ENCODE measurements around the gene PNRC2.
"Not testable (repeated sequence)": the region's sequence is repeated elsewhere in the genome, so short reads cannot be mapped to it uniquely, and the experiment has no call there.

Gene PNRC2

DNA sequence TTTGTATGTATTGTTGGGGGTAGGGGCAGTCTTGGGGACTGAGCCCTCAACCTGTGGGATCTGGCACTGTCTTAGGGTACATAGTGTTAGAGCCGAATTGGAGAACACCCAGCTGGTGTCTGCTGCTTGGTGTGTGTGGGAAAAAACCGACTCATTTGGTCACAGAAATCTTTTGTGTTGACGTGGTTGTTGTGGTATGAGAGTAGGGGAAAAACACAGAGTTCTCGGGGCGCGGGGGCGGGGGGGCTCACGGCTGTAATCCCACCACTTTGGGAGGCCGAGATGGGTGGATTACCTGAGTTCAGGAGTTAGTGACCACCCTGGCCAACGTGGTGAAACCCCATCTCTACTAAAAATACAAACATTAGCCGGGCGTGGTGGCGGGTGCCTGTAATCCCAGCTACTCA is 35.8 kb downstream of the PNRC2 start:
- no peak for DNase-seq

DNA sequence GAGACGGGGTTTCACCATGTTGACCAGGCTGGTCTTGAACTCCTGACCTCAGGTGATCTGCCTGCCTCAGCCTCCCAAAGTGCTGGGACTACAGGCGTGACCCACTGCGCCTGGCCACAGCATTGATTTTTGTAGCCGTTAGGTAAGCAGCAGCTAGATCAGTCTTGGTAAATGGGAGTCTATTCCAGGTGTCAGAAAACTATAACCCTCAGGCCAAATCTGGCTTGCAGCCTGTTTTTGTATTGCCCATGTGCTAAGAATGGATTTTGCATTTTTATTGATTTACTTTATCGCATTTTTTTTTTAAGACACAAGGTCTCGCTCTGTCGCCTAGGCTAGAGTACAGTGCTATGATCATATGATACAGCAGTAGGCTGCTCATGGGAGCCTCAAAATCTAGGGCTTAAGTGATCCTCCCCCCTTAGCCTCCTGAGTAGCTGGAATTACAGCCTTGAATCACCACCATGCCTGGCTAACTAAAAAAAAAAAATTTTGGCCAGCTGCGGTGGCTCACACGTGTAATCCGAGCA is 37.1 kb downstream of the PNRC2 start:
- DNase-seq: no peak

DNA sequence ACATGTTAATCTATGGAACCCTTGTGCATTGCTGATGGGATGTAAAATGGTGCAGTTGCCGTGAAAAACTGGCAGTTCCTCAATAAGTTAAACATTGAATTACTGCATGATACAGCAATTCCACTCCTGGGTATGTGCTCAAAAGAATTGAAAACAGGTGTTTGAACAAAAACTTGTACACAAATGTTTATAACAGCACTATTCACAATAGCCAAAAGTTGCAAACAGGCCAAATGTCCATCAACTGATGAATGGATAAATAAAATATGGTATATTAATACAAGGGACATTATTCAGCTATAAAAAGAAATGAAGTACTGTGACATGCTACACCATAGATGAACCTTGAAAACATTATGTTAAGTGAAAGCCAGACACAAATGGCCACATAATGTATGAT is 38.2 kb downstream of the PNRC2 start:
- no peak for DNase-seq

DNA sequence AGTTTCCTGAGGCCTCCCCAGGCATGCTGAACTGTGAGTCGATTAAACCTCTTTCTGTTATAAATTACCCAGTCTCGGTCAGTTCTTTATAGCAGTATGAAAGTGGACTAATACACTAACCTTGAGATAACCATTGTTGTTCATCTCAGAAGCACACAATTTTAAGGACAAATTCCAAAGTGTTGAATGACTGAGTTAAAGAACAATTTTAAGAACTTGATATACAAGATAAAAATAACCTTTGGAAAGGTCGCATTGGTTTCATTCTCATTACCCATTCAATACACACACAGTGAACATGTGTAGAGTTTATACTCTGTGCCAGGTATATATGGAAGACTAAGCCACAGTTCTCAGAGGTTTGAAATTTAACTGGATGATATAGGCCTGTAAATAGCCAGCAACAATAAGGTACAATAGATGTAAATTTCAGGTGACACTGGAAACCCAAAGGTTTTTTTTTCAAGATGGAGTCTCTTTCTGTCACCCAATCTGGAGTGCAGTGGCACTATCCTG is 39.6 kb downstream of the PNRC2 start:
- no peak for DNase-seq

DNA sequence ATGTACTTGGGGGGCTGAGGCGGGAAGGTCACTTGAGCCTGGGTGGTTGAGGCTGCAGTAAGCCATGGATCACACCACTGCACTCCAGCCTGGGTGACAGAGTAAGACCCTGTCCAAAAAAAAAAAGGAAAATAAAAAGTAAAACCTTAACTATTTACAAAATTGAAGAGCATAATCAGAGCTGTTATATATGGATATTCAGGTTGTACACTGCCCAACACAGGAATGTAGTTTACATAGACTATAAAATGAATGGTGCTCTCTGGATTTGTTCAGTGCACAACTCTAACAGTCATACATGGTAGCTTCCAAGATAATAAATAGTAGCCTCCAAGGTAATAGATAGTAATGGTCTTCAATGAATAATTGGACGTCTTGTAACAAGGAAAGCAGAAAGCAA is 43.1 kb downstream of the PNRC2 start:
- no peak for DNase-seq

DNA sequence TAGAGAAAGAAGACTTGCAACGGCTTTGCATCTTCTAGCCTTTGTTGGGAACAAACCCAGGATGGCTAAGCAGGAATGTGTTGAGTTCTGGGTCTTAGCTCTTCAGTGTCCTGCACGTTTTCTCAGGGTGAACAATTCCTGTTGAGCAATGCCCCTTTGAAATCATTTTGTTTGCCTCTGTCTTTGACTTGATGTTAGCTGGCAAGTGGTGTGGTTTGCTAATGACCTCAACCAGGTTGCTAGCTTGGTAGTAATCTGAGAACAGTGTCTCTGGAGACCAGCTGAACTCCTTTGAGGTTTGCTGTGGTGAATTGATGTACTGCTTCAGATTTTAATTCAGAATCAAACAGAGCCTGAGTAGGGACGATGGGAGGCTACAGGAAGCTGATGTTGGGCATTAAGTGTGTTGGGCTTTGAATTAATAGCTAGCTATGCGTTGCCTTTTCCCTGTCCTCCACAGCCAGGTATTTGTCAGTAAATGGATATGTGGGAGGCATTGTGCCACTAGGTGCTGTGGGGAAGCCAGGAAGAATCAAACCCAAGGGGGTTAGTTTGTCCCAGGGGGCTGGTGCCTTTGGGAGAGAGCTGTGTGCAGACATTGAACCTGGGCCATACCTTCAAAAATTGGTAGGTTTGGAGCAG is 43.8 kb downstream of the PNRC2 start:
- no peak for DNase-seq

DNA sequence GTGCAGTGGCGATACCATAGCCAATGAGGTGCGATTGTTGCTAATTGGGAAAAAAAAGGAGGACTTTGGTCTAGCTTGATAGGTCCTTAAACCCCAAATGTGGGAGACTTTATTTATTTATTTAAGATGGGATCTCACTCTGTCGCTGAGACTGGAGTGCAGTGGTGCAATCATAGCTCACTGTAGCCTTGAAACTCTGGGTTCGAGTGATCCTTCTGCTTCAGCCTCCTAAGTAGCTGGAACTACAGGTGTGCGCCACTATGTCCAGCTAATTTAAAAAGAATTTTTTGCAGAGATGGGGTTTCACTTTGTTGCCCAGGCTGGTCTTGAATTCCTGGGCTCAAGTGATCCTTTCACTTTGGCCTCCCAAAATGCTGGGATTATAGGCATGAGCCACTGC is 44.5 kb downstream of the PNRC2 start:
- DNase-seq: no peak

DNA sequence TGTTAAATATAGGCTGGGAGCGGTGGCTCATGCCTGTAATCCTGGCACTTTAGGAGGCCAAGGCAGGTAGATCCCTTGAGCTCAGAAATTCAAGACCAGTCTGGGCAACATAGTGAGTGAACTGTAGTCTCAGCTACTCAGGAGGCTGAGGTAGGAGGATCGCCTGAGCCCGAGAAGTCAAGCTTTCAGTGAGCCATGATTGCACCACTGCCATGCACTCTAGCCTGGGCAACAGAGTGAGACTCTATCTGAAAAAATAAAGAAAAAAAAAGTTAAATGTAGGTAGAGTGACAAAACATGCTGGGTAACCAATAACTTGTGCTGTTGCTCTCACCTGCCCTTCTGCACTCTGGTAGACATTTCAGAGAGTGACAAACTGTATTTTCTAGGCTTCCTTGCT is 45.5 kb downstream of the PNRC2 start:
- DNase-seq: no peak

DNA sequence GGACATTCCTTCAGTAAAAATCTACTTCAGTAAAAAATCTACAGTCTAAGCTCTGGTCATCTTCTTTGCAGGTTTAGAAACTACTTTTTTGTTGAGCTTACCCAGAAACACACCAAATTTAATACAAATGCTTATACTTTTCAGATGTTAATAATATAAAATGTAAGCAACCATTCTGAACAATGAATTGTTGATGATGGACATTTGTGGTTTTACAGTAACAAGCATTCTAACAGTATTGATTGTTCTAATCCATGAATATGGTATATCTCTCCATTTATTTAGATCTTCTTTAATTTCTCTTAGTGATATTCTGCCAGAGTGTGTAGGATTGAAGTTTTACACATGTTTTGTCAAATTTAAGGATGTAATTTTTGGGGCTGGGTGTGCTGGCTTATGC is 47.5 kb downstream of the PNRC2 start:
- no peak for DNase-seq

DNA sequence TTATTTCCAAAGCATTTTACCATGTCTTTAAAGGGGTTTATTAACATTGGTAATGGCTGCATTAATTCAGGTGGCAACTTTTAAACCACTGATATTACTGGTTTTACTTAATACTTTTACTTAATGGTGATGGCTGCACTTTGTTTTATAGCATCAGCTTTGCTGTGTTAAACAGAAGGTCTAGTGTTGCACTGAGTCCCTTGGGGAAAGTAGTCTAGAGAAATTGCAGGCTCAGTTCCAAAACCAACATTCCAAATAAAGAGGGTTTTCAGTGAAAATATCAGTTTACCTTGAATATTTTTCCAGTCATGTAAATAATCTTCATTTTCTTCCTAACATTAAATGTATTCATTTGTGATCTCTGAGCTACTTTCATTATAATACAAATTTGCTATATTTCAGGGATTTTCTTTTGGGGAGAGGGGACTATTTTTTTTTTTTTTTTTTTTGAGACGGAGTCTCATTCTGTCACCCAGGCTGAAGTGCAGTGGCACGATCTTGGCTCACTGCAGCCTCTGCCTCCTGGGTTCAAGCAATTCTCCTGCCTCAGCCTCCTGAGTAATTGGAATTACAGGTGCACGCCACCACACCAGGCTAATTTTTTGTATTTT is 49.1 kb downstream of the PNRC2 start:
- DNase-seq: not testable (repeated sequence)

DNA sequence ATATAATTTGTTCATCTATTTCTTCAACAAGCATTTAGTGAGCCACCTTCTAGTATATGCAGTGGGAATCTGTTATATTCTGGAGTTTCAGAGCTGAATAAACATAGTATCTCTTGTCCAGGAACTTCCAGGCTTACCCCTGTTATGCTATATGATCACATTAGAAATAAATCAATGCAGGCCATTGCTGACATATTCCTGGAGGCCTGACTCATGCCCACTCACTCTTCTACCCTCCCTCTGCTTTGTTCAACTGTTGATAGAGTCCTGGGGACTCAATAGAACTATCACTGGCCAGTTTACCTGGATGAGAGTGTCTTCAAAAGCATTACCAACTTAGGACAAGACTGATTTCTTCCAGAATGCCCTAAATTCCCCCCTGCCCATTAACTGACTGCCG is 49.8 kb downstream of the PNRC2 start:
- DNase-seq: no peak

DNA sequence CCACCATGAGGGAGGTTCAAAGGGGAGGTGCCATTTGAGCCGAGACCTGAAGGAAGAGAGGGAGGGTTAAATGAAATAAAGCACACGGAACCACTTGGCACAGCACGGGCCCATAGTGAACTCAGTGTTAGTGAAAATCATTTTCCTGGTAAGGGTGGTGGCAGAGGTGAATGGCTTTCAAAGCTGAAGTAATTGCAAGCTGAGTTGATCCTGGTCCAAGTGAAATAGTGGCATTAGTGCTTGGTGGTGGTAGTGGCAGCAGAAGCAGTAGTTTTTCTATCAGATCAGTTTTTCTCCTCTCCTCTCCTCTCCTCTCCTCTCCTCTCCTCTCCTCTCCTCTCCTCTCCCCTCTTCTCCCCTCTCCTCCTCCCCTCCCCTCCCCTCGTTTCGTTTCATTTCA is 51.0 kb downstream of the PNRC2 start:
- DNase-seq: no peak

DNA sequence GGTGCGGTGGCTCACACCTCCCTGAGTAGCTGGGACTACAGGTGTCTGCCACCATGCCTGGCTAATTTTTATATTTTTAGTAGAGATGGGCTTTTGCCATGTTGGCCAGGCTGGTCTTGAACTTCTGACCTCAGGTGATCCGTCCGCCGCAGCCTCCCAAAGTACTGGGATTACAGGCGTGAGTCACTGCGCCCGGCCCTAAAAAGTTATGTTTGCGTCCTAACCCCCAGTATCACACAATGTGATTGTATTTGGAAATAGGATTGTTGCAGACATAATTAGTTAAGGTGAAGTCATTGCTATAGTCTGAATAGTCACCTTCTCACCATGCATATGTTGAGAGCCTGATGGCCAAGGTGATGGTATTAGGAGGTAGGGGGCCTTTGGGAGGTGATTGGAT is 53.2 kb downstream of the PNRC2 start:
- not testable (repeated sequence) for DNase-seq

All from CD4-positive, alpha-beta T cell treated with Interferon alpha-2 for 1 hour (primary cell).